Measurements from ENCODE around the gene MDFIC. TPM values are rescaled to one million over a fixed set of nuclear protein-coding genes. Genes with fewer than 3 reads are reported as not detected.

Gene MDFIC
- total RNA-seq, 1 donor from 2014 or later = 7.1 TPM

GRCh38 chr7:114942446-114943175 is 20.7 kb downstream of the MDFIC start:
- Histone ChIP-seq H2AFZ (replicated peaks) (no peak overlapping the region), H3K4me3 (no peak overlapping the region), H3K79me2 (ENCODE audit: low read depth) (no peaks in the 10 kb centered on the region), H4K20me1 (ENCODE audit: low read depth) (no peaks in the 10 kb centered on the region), H3K27ac (no peak overlapping the region), H3K9me3 (ENCODE audit: low read depth) (no peaks in the 10 kb centered on the region), H3K4me1 (peaks cover 6% of the 10 kb centered on the region), H3K27me3 (no peaks in the 10 kb centered on the region), H3K9ac (no peak overlapping the region), H3K4me2 (no peak overlapping the region), H3F3A (ENCODE audit: low read depth) (no peaks in the 10 kb centered on the region), H3K36me3 (no peaks in the 10 kb centered on the region)
- peaks cover 6% of the 10 kb centered on the region for H3K36me3 Mint-ChIP-seq
- no peaks in the 10 kb centered on the region for H3K9me3 Mint-ChIP-seq
- H3K4me3 Mint-ChIP-seq = no peak overlapping the region
- no peak for TF ChIP-seq CTCF (IDR thresholded peaks at IDR 0.05)
- no peak for TF ChIP-seq EZH2phosphoT487 (IDR thresholded peaks at IDR 0.05)
- TF ChIP-seq EZH2 (IDR thresholded peaks at IDR 0.05) = no peak
- peaks cover 10% of the 10 kb centered on the region for H3K4me1 Mint-ChIP-seq
- H3K27ac Mint-ChIP-seq = no peak overlapping the region
- no peak for DNase-seq (ENCODE audit: low spot score)
- H3K27me3 Mint-ChIP-seq (ENCODE audit: insufficient read depth, low read depth) = no peaks in the 10 kb centered on the region

- Mint-ChIP-seq H3K36me3 (peaks cover 6% of the 10 kb centered on the region), H3K4me3 (no peak overlapping the region), H3K4me1 (peaks cover 10% of the 10 kb centered on the region), H3K27ac (no peak overlapping the region), H3K9me3 (no peaks in the 10 kb centered on the region), H3K27me3 (ENCODE audit: insufficient read depth, low read depth) (no peaks in the 10 kb centered on the region)
- H3K4me3 ChIP-seq = no peak overlapping the region
- no peak overlapping the region for H3K4me2 ChIP-seq
- H2AFZ ChIP-seq (replicated peaks) = no peak overlapping the region
- no peaks in the 10 kb centered on the region for H3K79me2 ChIP-seq (ENCODE audit: low read depth)
- TF ChIP-seq EZH2 (IDR thresholded peaks at IDR 0.05) = no peak
- H3K27ac ChIP-seq = no peak overlapping the region
- no peaks in the 10 kb centered on the region for H3F3A ChIP-seq (ENCODE audit: low read depth)
- H4K20me1 ChIP-seq (ENCODE audit: low read depth) = no peaks in the 10 kb centered on the region
- H3K27me3 ChIP-seq = no peaks in the 10 kb centered on the region
- no peak overlapping the region for H3K9ac ChIP-seq
- peaks cover 6% of the 10 kb centered on the region for H3K4me1 ChIP-seq
- DNase-seq (ENCODE audit: low spot score) = no peak
- no peaks in the 10 kb centered on the region for H3K9me3 ChIP-seq (ENCODE audit: low read depth)
- no peaks in the 10 kb centered on the region for H3K36me3 ChIP-seq
These were observed 21.6 kb downstream of the MDFIC start for GRCh38 chr7:114943530-114943929.

GRCh38 chr7:114943953-114944744 is 22.3 kb downstream of the MDFIC start:
- Histone ChIP-seq H3K79me2 (ENCODE audit: low read depth) (no peaks in the 10 kb centered on the region), H3K4me2 (peak overlapping the region; percentile 40)
- peaks cover 6% of the 10 kb centered on the region for H3K36me3 Mint-ChIP-seq

More at GRCh38 chr7:114943953-114944744, 22.3 kb downstream of the MDFIC start:
- peak overlapping the region; percentile 36 for H3K27ac Mint-ChIP-seq
- DNase-seq (ENCODE audit: low spot score) = no peak
- H3K27me3 Mint-ChIP-seq (ENCODE audit: insufficient read depth, low read depth) = no peaks in the 10 kb centered on the region
- H3F3A ChIP-seq (ENCODE audit: low read depth) = no peaks in the 10 kb centered on the region
- H4K20me1 ChIP-seq (ENCODE audit: low read depth) = no peaks in the 10 kb centered on the region
- H3K9me3 Mint-ChIP-seq = no peaks in the 10 kb centered on the region
- no peaks in the 10 kb centered on the region for H3K9me3 ChIP-seq (ENCODE audit: low read depth)
- no peak overlapping the region for H3K4me3 Mint-ChIP-seq
- H3K27me3 ChIP-seq = no peaks in the 10 kb centered on the region
- no peak overlapping the region for H3K4me3 ChIP-seq
- H3K4me1 ChIP-seq = peaks cover 6% of the 10 kb centered on the region
- H3K4me1 Mint-ChIP-seq = peaks cover 10% of the 10 kb centered on the region
- no peak overlapping the region for H3K27ac ChIP-seq
- no peak overlapping the region for H3K9ac ChIP-seq
- TF ChIP-seq EZH2 (IDR thresholded peaks at IDR 0.05) (no peak), CTCF (IDR thresholded peaks at IDR 0.05) (no peak), EZH2phosphoT487 (IDR thresholded peaks at IDR 0.05) (no peak)
- H2AFZ ChIP-seq (replicated peaks) = peak overlapping the region; percentile 40
- no peaks in the 10 kb centered on the region for H3K36me3 ChIP-seq
